ENCODE results near the gene FAR2.
"Not testable (repeated sequence)": the region's sequence is repeated elsewhere in the genome, so short reads cannot be mapped to it uniquely, and the experiment has no call there.

GRCh38 chr12:29138256-29138655, 10.8 kb upstream of the FAR2 start:
- TF ChIP-seq CTCF (IDR thresholded peaks at IDR 0.05); ZFX (IDR thresholded peaks at IDR 0.05; ENCODE audit: borderline replicate concordance): not testable (repeated sequence)
